HG02981 (cell line): Measurements from ENCODE around the gene KCTD13.
"Not testable (repeated sequence)": the region's sequence is repeated elsewhere in the genome, so short reads cannot be mapped to it uniquely, and the experiment has no call there.

Source experiments
- ATAC-seq: cut with Tn5 transposase; IDR thresholded peaks from one replicate; pipeline ENCODE4 v1.9.1; 2021; ENCODE audit warnings: mild to moderate bottlenecking, moderate library complexity; ENCODE audit not compliant: unreplicated experiment

Gene KCTD13

GRCh38 chr16:29947897-29948296 is 21.9 kb upstream of the KCTD13 start:
- no peak for ATAC-seq

- ATAC-seq = no peak
Measured at GRCh38 chr16:29943846-29944799, 18.1 kb upstream of the KCTD13 start.

- ATAC-seq = no peak
Measured at GRCh38 chr16:29940656-29941055, 14.6 kb upstream of the KCTD13 start.

GRCh38 chr16:29931750-29932149 is 5.7 kb upstream of the KCTD13 start:
- not testable (repeated sequence) for ATAC-seq

GRCh38 chr16:29927070-29927905 is 1.3 kb upstream of the KCTD13 start:
- no peak for ATAC-seq

GRCh38 chr16:29926711-29927052 is 656 bp upstream of the KCTD13 start:
- no peak for ATAC-seq

GRCh38 chr16:29925105-29925756 is 795 bp downstream of the KCTD13 start:
- ATAC-seq = no peak

GRCh38 chr16:29922986-29923501 is 3.0 kb downstream of the KCTD13 start:
- ATAC-seq = no peak

GRCh38 chr16:29922326-29922725 is 3.7 kb downstream of the KCTD13 start:
- ATAC-seq = no peak

GRCh38 chr16:29921034-29921385 is 5.0 kb downstream of the KCTD13 start:
- no peak for ATAC-seq

- ATAC-seq = no peak
Measured at GRCh38 chr16:29920288-29921033, 5.6 kb downstream of the KCTD13 start.

- ATAC-seq = no peak
Measured at GRCh38 chr16:29916979-29917378, 9.0 kb downstream of the KCTD13 start.

- ATAC-seq = no peak
Measured at GRCh38 chr16:29915590-29916247, 10.3 kb downstream of the KCTD13 start.

- no peak for ATAC-seq
Measured at GRCh38 chr16:29913514-29913913, 12.5 kb downstream of the KCTD13 start.

GRCh38 chr16:29912087-29912486 is 13.9 kb downstream of the KCTD13 start:
- ATAC-seq = no peak

- no peak for ATAC-seq
Measured at GRCh38 chr16:29911676-29912010, 14.4 kb downstream of the KCTD13 start.

- no peak for ATAC-seq
Measured at GRCh38 chr16:29910819-29911675, 15.0 kb downstream of the KCTD13 start.

GRCh38 chr16:29909851-29910250 is 16.2 kb downstream of the KCTD13 start:
- not testable (repeated sequence) for ATAC-seq

GRCh38 chr16:29909391-29909790 is 16.6 kb downstream of the KCTD13 start:
- ATAC-seq = no peak
